Fibroblast of skin of right quadriceps (primary cell): ENCODE results near the gene DCDC2.
A peak's percentile ranks its signal among the peaks of the same experiment; 100 is the strongest.
"Not testable (repeated sequence)": the region's sequence is repeated elsewhere in the genome, so short reads cannot be mapped to it uniquely, and the experiment has no call there.

Source experiments
- DNase-seq: peaks from one replicate; pipeline ENCODE4 v3.0.0-alpha.2; 2013

The DCDC2 gene

GRCh38 chr6:24323632-24324337, 34.1 kb downstream of the DCDC2 start:
- no peak for DNase-seq

- no peak for DNase-seq
Measured at GRCh38 chr6:24322924-24323323, 34.9 kb downstream of the DCDC2 start.

- DNase-seq: not testable (repeated sequence)
Measured at GRCh38 chr6:24322446-24322845, 35.4 kb downstream of the DCDC2 start.

- DNase-seq: no peak
Measured at GRCh38 chr6:24321538-24322162, 36.2 kb downstream of the DCDC2 start.

GRCh38 chr6:24313251-24314141, 44.4 kb downstream of the DCDC2 start:
- DNase-seq: no peak

GRCh38 chr6:24311775-24312174, 46.1 kb downstream of the DCDC2 start:
- DNase-seq: not testable (repeated sequence)

GRCh38 chr6:24307881-24308280, 50.0 kb downstream of the DCDC2 start:
- no peak for DNase-seq

- no peak for DNase-seq
Measured at GRCh38 chr6:24306936-24307335, 50.9 kb downstream of the DCDC2 start.

- no peak for DNase-seq
Measured at GRCh38 chr6:24306038-24306437, 51.8 kb downstream of the DCDC2 start.

- DNase-seq: no peak
Measured at GRCh38 chr6:24296944-24297343, 60.9 kb downstream of the DCDC2 start.

GRCh38 chr6:24293852-24294251, 64.0 kb downstream of the DCDC2 start:
- not testable (repeated sequence) for DNase-seq

- no peak for DNase-seq
Measured at GRCh38 chr6:24287239-24287638, 70.6 kb downstream of the DCDC2 start.

GRCh38 chr6:24284006-24284405, 73.9 kb downstream of the DCDC2 start:
- no peak for DNase-seq

GRCh38 chr6:24283043-24283985, 74.5 kb downstream of the DCDC2 start:
- peak; percentile 28 for DNase-seq

- no peak for DNase-seq
Measured at GRCh38 chr6:24274441-24275083, 83.3 kb downstream of the DCDC2 start.

GRCh38 chr6:24273096-24273870, 84.6 kb downstream of the DCDC2 start:
- no peak for DNase-seq

GRCh38 chr6:24272553-24272952, 85.3 kb downstream of the DCDC2 start:
- no peak for DNase-seq

- DNase-seq: no peak
Measured at GRCh38 chr6:24272148-24272547, 85.7 kb downstream of the DCDC2 start.

GRCh38 chr6:24270011-24270410, 87.8 kb downstream of the DCDC2 start:
- no peak for DNase-seq

- DNase-seq: not testable (repeated sequence)
Measured at GRCh38 chr6:24258214-24258613, 99.6 kb downstream of the DCDC2 start.

GRCh38 chr6:24257282-24257681, 100.6 kb downstream of the DCDC2 start:
- DNase-seq: no peak
